WTC11 (cell line): Measurements from ENCODE around the gene ISG15. TPM values are rescaled to one million over a fixed set of nuclear protein-coding genes. Genes with fewer than 3 reads are reported as not detected.

Experiments
- ATAC-seq: fragments of 200-7000 bp; cut with Tn5 transposase; 2 replicates; pipeline ENCODE4 v1.10.0; 2021; ENCODE audit warnings: mild to moderate bottlenecking, moderate library complexity
- CTCF ChIA-PET: fragments of 300-600 bp; sonication (Branson Sonifier 250); formaldehyde crosslinking; loops from one replicate; lab custom pipeline; 2021; ENCODE audit warnings: antibody characterized with exemption; lab: Charles Lee
- POLR2A ChIA-PET: fragments of 350-600 bp; sonication (Branson Sonifier 250); formaldehyde crosslinking; loops from one replicate; lab custom pipeline; 2021; ENCODE audit warnings: antibody characterized with exemption; lab: Charles Lee
- DNase-seq: peaks from one replicate; pipeline ENCODE4 v3.0.0; 2021; ENCODE audit warnings: low spot score
- H3K27ac Mint-ChIP-seq: 2 replicates; pipeline ENCODE4 v1.8.0; 2021; ENCODE audit warnings: mixed read lengths
- H3K27me3 Mint-ChIP-seq: 2 replicates; pipeline ENCODE4 v1.8.0; 2021; ENCODE audit warnings: low read depth, mild to moderate bottlenecking, moderate library complexity, mixed read lengths
- H3K36me3 Mint-ChIP-seq: 2 replicates; pipeline ENCODE4 v1.8.0; 2021; ENCODE audit warnings: mixed read lengths
- H3K4me1 Mint-ChIP-seq: 2 replicates; pipeline ENCODE4 v1.8.0; 2022; ENCODE audit warnings: mixed read lengths
- H3K4me3 Mint-ChIP-seq: 2 replicates; pipeline ENCODE4 v1.8.0; 2021; ENCODE audit warnings: mild to moderate bottlenecking, moderate library complexity, mixed read lengths
- H3K9me3 Mint-ChIP-seq: 2 replicates; pipeline ENCODE4 v1.8.0; 2021; ENCODE audit warnings: mixed read lengths
- ESRRA ChIP-seq: sonication (generic); formaldehyde crosslinking; IDR thresholded peaks from 2 replicates; pipeline ENCODE4 v1.8.1; 2022; ENCODE audit warnings: mild to moderate bottlenecking, missing genetic modification reagents, borderline replicate concordance
- ETV6 ChIP-seq: sonication (generic); formaldehyde crosslinking; IDR thresholded peaks from 2 replicates; pipeline ENCODE4 v1.8.1; 2022; ENCODE audit warnings: mild to moderate bottlenecking, missing genetic modification reagents
- GRHL2 ChIP-seq: fragments of 250-450 bp; sonication (Bioruptor Pico); IDR thresholded peaks from 2 replicates; pipeline ENCODE4 v1.8.0; 2022; ENCODE audit warnings: mild to moderate bottlenecking, moderate library complexity; ENCODE audit not compliant: insufficient replicate concordance, severe bottlenecking
- GTF2I ChIP-seq: fragments of 250-450 bp; sonication (Bioruptor Pico); conservative IDR thresholded peaks from 2 replicates; pipeline ENCODE4 v1.4.0; 2021; ENCODE audit warnings: mild to moderate bottlenecking
- IRF2 ChIP-seq: sonication (generic); formaldehyde crosslinking; IDR thresholded peaks from 2 replicates; pipeline ENCODE4 v1.8.0; 2022; ENCODE audit warnings: low read depth, missing genetic modification reagents, borderline replicate concordance
- NFE2L1 ChIP-seq: sonication (generic); formaldehyde crosslinking; IDR thresholded peaks from 2 replicates; pipeline ENCODE4 v1.8.1; 2023; ENCODE audit warnings: missing genetic modification reagents
- NR1H2 ChIP-seq: sonication (generic); formaldehyde crosslinking; IDR thresholded peaks from 2 replicates; pipeline ENCODE4 v1.9.0; 2021; ENCODE audit warnings: mild to moderate bottlenecking, moderate library complexity, missing genetic modification reagents
- OVOL2 ChIP-seq: fragments of 250-450 bp; sonication (Bioruptor Pico); IDR thresholded peaks from 2 replicates; pipeline ENCODE4 v1.9.0; 2021; ENCODE audit warnings: mild to moderate bottlenecking, borderline replicate concordance
- SMAD4 ChIP-seq: sonication (generic); formaldehyde crosslinking; IDR thresholded peaks from 2 replicates; pipeline ENCODE4 v1.8.0; 2022; ENCODE audit warnings: mild to moderate bottlenecking, missing genetic modification reagents
- ZNF232 ChIP-seq: sonication (generic); formaldehyde crosslinking; IDR thresholded peaks from 2 replicates; pipeline ENCODE4 v1.8.0; 2022; ENCODE audit warnings: mild to moderate bottlenecking, missing genetic modification reagents
- ZNF416 ChIP-seq: fragments of 250-450 bp; sonication (Bioruptor Pico); IDR thresholded peaks from 2 replicates; pipeline ENCODE4 v1.9.0; 2021; ENCODE audit warnings: mild to moderate bottlenecking, inconsistent platforms
- total RNA-seq: library from RNA; stranded (reverse); gene quantifications from 3 replicates; pipeline ENCODE4 v1.2.3, GENCODE V29; 2021
- TF ChIP-seq, protein P1 (sequence below): sonication (generic); formaldehyde crosslinking; IDR thresholded peaks from 2 replicates; pipeline ENCODE4 v1.8.0; 2023; ENCODE audit warnings: missing genetic modification reagents
- TF ChIP-seq, protein P2 (sequence below): fragments of 250-450 bp; sonication (Bioruptor Pico); IDR thresholded peaks from 2 replicates; pipeline ENCODE4 v2.1.2; 2022; ENCODE audit warnings: mild to moderate bottlenecking, moderate library complexity
- TF ChIP-seq, protein P3 (sequence below): sonication (generic); formaldehyde crosslinking; IDR thresholded peaks from 2 replicates; pipeline ENCODE4 v1.8.0; 2023; ENCODE audit warnings: missing genetic modification reagents, mild to moderate bottlenecking, borderline replicate concordance
- TF ChIP-seq, protein P4 (sequence below): sonication (generic); formaldehyde crosslinking; IDR thresholded peaks from 2 replicates; pipeline ENCODE4 v1.8.1; 2022; ENCODE audit warnings: missing genetic modification reagents, borderline replicate concordance
- TF ChIP-seq, protein P5 (sequence below): fragments of 250-450 bp; sonication (Bioruptor Pico); IDR thresholded peaks from 2 replicates; pipeline ENCODE4 v1.9.0; 2021; ENCODE audit warnings: mild to moderate bottlenecking
- TF ChIP-seq, protein P6 (sequence below): fragments of 250-450 bp; sonication (Bioruptor Pico); conservative IDR thresholded peaks from 2 replicates; pipeline ENCODE4 v1.9.0; 2021; ENCODE audit warnings: mild to moderate bottlenecking
- TF ChIP-seq, protein P7 (sequence below): sonication (generic); formaldehyde crosslinking; IDR thresholded peaks from 2 replicates; pipeline ENCODE4 v1.8.1; 2022; ENCODE audit warnings: mild to moderate bottlenecking, missing genetic modification reagents, moderate library complexity, borderline replicate concordance
- TF ChIP-seq, protein P8 (sequence below): sonication (generic); formaldehyde crosslinking; conservative IDR thresholded peaks from 2 replicates; pipeline ENCODE4 v1.8.1; 2023; ENCODE audit warnings: mild to moderate bottlenecking, low read depth, missing genetic modification reagents, moderate library complexity

Gene ISG15
- total RNA-seq, 1 experiment from 2014 or later: 29.5 TPM

DNA sequence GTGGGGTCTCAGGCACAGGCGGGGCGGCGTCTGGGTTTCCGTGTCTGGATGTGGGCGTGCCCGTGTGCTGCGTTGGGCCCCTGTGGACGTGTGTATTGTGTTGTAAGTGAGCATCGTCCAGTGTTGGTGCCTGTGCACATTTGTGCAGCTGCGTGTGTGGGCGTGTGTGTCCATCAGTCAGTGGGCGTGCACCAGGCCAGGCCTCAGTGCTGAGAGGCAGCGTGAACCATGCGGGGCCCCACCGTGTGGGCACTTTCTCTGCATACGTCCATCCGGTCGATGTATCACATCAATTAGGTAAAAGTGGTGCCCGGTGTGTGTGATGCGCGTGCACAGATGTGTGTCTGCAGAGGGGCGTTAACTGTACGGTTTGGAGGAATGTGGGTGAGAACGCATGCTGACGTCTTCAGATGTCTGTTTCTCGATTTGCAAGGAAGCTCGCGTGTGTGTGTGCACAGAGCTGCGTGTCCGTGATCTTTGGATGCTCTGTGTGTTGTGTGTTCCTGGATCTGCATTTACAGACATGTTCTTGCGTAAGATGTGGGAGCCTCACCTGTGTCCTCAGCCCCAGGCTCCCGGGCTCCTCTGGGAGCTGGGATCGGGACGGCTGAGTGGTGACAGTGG, 31.3 kb downstream of the ISG15 start:
- no peak for ATAC-seq
- peaks cover 3% of the 10 kb centered on the region for H3K4me1 Mint-ChIP-seq
- CTCF ChIA-PET: no interaction called here
- no peak overlapping the region for H3K4me3 Mint-ChIP-seq
- TF ChIP-seq GRHL2 (CRISPR knock-in tag) (no peak), NFE2L1 (no peak), OVOL2 (CRISPR knock-in tag) (no peak), ETV6 (no peak), NR1H2 (no peak), ESRRA (CRISPR knock-in tag) (no peak), SMAD4 (CRISPR knock-in tag) (no peak), GTF2I (CRISPR knock-in tag) (no peak), ZNF232 (no peak), IRF2 (CRISPR knock-in tag) (no peak), ZNF416 (CRISPR knock-in tag) (no peak)
- TF ChIP-seq, protein P1, sequence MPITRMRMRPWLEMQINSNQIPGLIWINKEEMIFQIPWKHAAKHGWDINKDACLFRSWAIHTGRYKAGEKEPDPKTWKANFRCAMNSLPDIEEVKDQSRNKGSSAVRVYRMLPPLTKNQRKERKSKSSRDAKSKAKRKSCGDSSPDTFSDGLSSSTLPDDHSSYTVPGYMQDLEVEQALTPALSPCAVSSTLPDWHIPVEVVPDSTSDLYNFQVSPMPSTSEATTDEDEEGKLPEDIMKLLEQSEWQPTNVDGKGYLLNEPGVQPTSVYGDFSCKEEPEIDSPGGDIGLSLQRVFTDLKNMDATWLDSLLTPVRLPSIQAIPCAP: no peak
- TF ChIP-seq, protein P2, sequence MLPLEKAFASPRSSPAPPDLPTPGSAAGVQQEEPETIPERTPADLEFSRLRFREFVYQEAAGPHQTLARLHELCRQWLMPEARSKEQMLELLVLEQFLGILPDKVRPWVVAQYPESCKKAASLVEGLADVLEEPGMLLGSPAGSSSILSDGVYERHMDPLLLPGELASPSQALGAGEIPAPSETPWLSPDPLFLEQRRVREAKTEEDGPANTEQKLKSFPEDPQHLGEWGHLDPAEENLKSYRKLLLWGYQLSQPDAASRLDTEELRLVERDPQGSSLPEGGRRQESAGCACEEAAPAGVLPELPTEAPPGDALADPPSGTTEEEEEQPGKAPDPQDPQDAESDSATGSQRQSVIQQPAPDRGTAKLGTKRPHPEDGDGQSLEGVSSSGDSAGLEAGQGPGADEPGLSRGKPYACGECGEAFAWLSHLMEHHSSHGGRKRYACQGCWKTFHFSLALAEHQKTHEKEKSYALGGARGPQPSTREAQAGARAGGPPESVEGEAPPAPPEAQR (CRISPR knock-in tag): no peak
- TF ChIP-seq, protein P3, sequence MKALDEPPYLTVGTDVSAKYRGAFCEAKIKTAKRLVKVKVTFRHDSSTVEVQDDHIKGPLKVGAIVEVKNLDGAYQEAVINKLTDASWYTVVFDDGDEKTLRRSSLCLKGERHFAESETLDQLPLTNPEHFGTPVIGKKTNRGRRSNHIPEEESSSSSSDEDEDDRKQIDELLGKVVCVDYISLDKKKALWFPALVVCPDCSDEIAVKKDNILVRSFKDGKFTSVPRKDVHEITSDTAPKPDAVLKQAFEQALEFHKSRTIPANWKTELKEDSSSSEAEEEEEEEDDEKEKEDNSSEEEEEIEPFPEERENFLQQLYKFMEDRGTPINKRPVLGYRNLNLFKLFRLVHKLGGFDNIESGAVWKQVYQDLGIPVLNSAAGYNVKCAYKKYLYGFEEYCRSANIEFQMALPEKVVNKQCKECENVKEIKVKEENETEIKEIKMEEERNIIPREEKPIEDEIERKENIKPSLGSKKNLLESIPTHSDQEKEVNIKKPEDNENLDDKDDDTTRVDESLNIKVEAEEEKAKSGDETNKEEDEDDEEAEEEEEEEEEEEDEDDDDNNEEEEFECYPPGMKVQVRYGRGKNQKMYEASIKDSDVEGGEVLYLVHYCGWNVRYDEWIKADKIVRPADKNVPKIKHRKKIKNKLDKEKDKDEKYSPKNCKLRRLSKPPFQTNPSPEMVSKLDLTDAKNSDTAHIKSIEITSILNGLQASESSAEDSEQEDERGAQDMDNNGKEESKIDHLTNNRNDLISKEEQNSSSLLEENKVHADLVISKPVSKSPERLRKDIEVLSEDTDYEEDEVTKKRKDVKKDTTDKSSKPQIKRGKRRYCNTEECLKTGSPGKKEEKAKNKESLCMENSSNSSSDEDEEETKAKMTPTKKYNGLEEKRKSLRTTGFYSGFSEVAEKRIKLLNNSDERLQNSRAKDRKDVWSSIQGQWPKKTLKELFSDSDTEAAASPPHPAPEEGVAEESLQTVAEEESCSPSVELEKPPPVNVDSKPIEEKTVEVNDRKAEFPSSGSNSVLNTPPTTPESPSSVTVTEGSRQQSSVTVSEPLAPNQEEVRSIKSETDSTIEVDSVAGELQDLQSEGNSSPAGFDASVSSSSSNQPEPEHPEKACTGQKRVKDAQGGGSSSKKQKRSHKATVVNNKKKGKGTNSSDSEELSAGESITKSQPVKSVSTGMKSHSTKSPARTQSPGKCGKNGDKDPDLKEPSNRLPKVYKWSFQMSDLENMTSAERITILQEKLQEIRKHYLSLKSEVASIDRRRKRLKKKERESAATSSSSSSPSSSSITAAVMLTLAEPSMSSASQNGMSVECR (CRISPR knock-in tag): no peak
- TF ChIP-seq, protein P4, sequence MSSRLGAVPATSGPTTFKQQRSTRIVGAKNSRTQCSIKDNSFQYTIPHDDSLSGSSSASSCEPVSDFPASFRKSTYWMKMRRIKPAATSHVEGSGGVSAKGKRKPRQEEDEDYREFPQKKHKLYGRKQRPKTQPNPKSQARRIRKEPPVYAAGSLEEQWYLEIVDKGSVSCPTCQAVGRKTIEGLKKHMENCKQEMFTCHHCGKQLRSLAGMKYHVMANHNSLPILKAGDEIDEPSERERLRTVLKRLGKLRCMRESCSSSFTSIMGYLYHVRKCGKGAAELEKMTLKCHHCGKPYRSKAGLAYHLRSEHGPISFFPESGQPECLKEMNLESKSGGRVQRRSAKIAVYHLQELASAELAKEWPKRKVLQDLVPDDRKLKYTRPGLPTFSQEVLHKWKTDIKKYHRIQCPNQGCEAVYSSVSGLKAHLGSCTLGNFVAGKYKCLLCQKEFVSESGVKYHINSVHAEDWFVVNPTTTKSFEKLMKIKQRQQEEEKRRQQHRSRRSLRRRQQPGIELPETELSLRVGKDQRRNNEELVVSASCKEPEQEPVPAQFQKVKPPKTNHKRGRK (CRISPR knock-in tag): no peak
- TF ChIP-seq, protein P5, sequence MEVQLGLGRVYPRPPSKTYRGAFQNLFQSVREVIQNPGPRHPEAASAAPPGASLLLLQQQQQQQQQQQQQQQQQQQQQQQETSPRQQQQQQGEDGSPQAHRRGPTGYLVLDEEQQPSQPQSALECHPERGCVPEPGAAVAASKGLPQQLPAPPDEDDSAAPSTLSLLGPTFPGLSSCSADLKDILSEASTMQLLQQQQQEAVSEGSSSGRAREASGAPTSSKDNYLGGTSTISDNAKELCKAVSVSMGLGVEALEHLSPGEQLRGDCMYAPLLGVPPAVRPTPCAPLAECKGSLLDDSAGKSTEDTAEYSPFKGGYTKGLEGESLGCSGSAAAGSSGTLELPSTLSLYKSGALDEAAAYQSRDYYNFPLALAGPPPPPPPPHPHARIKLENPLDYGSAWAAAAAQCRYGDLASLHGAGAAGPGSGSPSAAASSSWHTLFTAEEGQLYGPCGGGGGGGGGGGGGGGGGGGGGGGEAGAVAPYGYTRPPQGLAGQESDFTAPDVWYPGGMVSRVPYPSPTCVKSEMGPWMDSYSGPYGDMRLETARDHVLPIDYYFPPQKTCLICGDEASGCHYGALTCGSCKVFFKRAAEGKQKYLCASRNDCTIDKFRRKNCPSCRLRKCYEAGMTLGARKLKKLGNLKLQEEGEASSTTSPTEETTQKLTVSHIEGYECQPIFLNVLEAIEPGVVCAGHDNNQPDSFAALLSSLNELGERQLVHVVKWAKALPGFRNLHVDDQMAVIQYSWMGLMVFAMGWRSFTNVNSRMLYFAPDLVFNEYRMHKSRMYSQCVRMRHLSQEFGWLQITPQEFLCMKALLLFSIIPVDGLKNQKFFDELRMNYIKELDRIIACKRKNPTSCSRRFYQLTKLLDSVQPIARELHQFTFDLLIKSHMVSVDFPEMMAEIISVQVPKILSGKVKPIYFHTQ (CRISPR knock-in tag): no peak
- TF ChIP-seq, protein P6, sequence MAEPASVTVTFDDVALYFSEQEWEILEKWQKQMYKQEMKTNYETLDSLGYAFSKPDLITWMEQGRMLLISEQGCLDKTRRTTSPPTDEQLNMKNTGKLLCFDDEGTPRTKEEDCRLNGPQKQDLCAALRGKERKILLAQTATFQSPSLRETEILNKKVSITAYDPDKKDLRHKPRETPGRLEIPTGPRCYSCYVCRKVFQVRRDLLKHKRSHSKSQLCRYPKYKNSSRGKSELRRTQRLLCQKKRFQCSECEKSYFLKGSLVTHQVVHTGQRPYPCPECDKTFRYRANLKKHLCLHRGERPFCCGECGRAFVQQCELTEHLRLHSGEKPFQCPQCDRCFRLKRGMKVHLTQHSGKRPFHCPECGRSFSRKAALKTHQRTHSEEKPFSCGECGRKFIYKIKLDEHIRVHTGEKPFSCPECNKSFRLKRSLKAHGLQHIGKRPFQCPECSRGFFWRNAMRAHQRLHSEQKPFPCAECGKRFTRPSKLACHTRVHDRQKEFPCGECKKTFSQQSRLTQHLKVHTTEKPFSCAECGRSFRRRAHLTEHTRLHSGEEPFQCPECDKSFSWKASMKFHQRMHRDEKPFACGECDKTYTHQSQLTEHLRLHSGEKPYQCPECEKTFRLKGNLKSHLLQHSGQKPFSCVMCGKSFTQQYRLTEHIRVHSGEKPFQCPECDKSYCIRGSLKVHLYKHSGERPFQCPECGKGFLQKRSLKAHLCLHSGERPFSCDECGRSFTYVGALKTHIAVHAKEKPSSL (CRISPR knock-in tag): no peak
- TF ChIP-seq, protein P7, sequence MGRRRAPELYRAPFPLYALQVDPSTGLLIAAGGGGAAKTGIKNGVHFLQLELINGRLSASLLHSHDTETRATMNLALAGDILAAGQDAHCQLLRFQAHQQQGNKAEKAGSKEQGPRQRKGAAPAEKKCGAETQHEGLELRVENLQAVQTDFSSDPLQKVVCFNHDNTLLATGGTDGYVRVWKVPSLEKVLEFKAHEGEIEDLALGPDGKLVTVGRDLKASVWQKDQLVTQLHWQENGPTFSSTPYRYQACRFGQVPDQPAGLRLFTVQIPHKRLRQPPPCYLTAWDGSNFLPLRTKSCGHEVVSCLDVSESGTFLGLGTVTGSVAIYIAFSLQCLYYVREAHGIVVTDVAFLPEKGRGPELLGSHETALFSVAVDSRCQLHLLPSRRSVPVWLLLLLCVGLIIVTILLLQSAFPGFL (CRISPR knock-in tag): no peak
- TF ChIP-seq, protein P8, sequence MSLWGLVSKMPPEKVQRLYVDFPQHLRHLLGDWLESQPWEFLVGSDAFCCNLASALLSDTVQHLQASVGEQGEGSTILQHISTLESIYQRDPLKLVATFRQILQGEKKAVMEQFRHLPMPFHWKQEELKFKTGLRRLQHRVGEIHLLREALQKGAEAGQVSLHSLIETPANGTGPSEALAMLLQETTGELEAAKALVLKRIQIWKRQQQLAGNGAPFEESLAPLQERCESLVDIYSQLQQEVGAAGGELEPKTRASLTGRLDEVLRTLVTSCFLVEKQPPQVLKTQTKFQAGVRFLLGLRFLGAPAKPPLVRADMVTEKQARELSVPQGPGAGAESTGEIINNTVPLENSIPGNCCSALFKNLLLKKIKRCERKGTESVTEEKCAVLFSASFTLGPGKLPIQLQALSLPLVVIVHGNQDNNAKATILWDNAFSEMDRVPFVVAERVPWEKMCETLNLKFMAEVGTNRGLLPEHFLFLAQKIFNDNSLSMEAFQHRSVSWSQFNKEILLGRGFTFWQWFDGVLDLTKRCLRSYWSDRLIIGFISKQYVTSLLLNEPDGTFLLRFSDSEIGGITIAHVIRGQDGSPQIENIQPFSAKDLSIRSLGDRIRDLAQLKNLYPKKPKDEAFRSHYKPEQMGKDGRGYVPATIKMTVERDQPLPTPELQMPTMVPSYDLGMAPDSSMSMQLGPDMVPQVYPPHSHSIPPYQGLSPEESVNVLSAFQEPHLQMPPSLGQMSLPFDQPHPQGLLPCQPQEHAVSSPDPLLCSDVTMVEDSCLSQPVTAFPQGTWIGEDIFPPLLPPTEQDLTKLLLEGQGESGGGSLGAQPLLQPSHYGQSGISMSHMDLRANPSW: no peak
- no peaks in the 10 kb centered on the region for H3K9me3 Mint-ChIP-seq
- POLR2A ChIA-PET: no interaction called here
- no peak overlapping the region; the same call in 1 of the 2 replicates for H3K27ac Mint-ChIP-seq
- peaks cover 7% of the 10 kb centered on the region for H3K27me3 Mint-ChIP-seq
- H3K36me3 Mint-ChIP-seq: peaks cover 10% of the 10 kb centered on the region
- no peak for DNase-seq
